GM23338 (cell line): ENCODE results near the gene PLXNA2.

ENCODE experiments used
- CREB1 ChIP-seq: fragments of 250-450 bp; sonication (Bioruptor Pico); IDR thresholded peaks from 2 replicates; pipeline ENCODE4 v1.5.0; 2020; ENCODE audit warnings: low read depth, mild to moderate bottlenecking, moderate library complexity
- ETS1 ChIP-seq: IDR thresholded peaks from 2 replicates; pipeline ENCODE4 v1.6.1; 2016; ENCODE audit warnings: antibody characterized with exemption
- EZH2 ChIP-seq: fragments of 200-600 bp; sonication (generic); IDR thresholded peaks from one replicate; pipeline ENCODE4 v1.8.0; 2017; ENCODE audit warnings: antibody characterized with exemption, mild to moderate bottlenecking, low read depth; ENCODE audit not compliant: unreplicated experiment
- EZH2phosphoT487 ChIP-seq: fragments of 200-600 bp; sonication (generic); IDR thresholded peaks from one replicate; pipeline ENCODE4 v1.8.1; 2018; ENCODE audit warnings: antibody characterized with exemption; ENCODE audit not compliant: unreplicated experiment
- JUNB ChIP-seq: IDR thresholded peaks from one replicate; pipeline ENCODE4 v1.6.1; 2016; ENCODE audit warnings: antibody characterized with exemption; ENCODE audit not compliant: unreplicated experiment
- NANOG ChIP-seq: IDR thresholded peaks from 2 replicates; pipeline ENCODE4 v1.6.1; 2016; ENCODE audit warnings: antibody characterized with exemption, borderline replicate concordance
- POLR2AphosphoS5 ChIP-seq: IDR thresholded peaks from 2 replicates; pipeline ENCODE4 v1.6.1; 2016; ENCODE audit warnings: antibody characterized with exemption, low read depth
- REST ChIP-seq: IDR thresholded peaks from one replicate; pipeline ENCODE4 v1.6.1; 2018; ENCODE audit warnings: antibody characterized with exemption; ENCODE audit not compliant: unreplicated experiment
- STAT1 ChIP-seq: IDR thresholded peaks from one replicate; pipeline ENCODE4 v1.6.1; 2016; ENCODE audit warnings: antibody characterized with exemption; ENCODE audit not compliant: unreplicated experiment
- ZNF114 ChIP-seq: fragments of 250-450 bp; sonication (Bioruptor Pico); IDR thresholded peaks from 2 replicates; pipeline ENCODE4 v1.5.0; 2020; ENCODE audit warnings: mild to moderate bottlenecking, moderate library complexity
- ZNF331 ChIP-seq: fragments of 250-450 bp; sonication (Bioruptor Pico); IDR thresholded peaks from 2 replicates; pipeline ENCODE4 v1.5.0; 2020; ENCODE audit warnings: low read depth, mild to moderate bottlenecking, moderate library complexity
- TF ChIP-seq, protein P1 (sequence below), 2 experiments: fragments of 200-600 bp in 1 of 2; sonication (generic) in 1 of 2; conservative IDR thresholded peaks; 2 replicates each; pipeline versions ENCODE4 v1.5.1 to v1.6.1; 2016 to 2017; ENCODE audit warnings: antibody characterized with exemption in 2 of 2, low read depth in 2 of 2, mild to moderate bottlenecking in 2 of 2, moderate library complexity in 1 of 2

DNA sequence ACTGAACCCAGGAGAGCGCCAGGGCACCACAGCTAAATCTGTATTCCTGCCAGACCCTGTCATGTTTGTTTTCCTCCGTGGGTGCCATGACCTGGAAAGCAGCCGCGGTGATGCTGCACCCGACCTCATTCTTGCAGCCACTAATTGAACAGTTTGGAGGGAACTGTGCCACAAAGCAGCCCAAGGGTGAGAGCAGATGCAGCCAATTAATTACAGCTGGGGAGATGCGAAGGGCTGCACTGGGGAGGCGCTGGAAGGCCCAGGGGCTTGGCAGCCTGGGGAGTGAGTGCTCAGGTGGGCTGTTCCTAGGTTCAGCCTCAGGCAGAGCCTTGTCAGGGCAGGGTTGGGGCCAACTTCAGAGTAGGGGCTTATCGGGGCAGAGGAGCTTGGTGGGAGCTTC is 174.9 kb downstream of the PLXNA2 start:
- TF ChIP-seq ETS1 (no peak), POLR2AphosphoS5 (no peak), EZH2 (no peak), EZH2phosphoT487 (no peak), REST (no peak), STAT1 (no peak), ZNF331 (no peak), JUNB (no peak), ZNF114 (CRISPR knock-in tag) (no peak), CREB1 (no peak), NANOG (no peak)
- TF ChIP-seq, protein P1, sequence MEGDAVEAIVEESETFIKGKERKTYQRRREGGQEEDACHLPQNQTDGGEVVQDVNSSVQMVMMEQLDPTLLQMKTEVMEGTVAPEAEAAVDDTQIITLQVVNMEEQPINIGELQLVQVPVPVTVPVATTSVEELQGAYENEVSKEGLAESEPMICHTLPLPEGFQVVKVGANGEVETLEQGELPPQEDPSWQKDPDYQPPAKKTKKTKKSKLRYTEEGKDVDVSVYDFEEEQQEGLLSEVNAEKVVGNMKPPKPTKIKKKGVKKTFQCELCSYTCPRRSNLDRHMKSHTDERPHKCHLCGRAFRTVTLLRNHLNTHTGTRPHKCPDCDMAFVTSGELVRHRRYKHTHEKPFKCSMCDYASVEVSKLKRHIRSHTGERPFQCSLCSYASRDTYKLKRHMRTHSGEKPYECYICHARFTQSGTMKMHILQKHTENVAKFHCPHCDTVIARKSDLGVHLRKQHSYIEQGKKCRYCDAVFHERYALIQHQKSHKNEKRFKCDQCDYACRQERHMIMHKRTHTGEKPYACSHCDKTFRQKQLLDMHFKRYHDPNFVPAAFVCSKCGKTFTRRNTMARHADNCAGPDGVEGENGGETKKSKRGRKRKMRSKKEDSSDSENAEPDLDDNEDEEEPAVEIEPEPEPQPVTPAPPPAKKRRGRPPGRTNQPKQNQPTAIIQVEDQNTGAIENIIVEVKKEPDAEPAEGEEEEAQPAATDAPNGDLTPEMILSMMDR (conservative IDR thresholded peaks at IDR 0.05; ENCODE audit: low read depth in 2 of 2), result no peak
